Measurements from ENCODE around the gene PREX1. TPM values are rescaled to one million over a fixed set of nuclear protein-coding genes. Genes with fewer than 3 reads are reported as not detected.

The PREX1 gene
- total and polyA plus RNA-seq, 2 of the 4 experiments (the other 2 are of a cell fraction) = 0.67 to 0.72 TPM

- peak overlapping the region; percentile 21 for H2AFZ ChIP-seq (replicated peaks; ENCODE audit: low read length, poor library complexity)
- ATAC-seq (ENCODE audit: low read depth) = no peak
- in situ Hi-C loops (cut with MboI; ENCODE audit: low sequenced_read_pairs) = loop anchor here (25.0 kb wide), 1 partner anchor 89 kb away; no protein-coding TSS in a partner anchor
These were observed 48.1 kb upstream of the PREX1 start for GRCh38 chr20:48875914-48876240.

More at GRCh38 chr20:48875914-48876240, 48.1 kb upstream of the PREX1 start:
- no peak overlapping the region for H3K9ac ChIP-seq (ENCODE audit: low read depth, low read length)
- H3K27ac ChIP-seq (ENCODE audit: insufficient read depth, low read length) = no peak overlapping the region
- peaks cover 10% of the 10 kb centered on the region; the same call in 1 of the 2 replicates for H3K27me3 ChIP-seq (ENCODE audit: control insufficient read depth, insufficient read depth, low read length)
- no CpG with 5 or more reads among the region's 5 CpGs for WGBS, 2 experiments (ENCODE audit: extremely low coverage in 2 of 2, insufficient read length in 1 of 2)
- no peak overlapping the region for H2BK15ac ChIP-seq (ENCODE audit: low read depth, low read length)
- ChIA-PET POLR2A (ENCODE audit: unreplicated experiment) (no interaction called here), CTCF (no interaction called here)
- H3K23ac ChIP-seq (ENCODE audit: low read depth, low read length) = no peak overlapping the region
- no peaks in the 10 kb centered on the region for H4K20me1 ChIP-seq (ENCODE audit: insufficient read depth, low read length)
- no peak overlapping the region for H2BK5ac ChIP-seq (ENCODE audit: low read depth, low read length, poor library complexity, severe bottlenecking)
- H3K18ac ChIP-seq (ENCODE audit: low read depth, low read length) = no peak overlapping the region
- no TSS peak for BruUV-seq (replicated peaks)
- H4K91ac ChIP-seq (ENCODE audit: insufficient read depth, low read depth, low read length) = no peak overlapping the region
- H3K79me1 ChIP-seq (ENCODE audit: low read depth in 1 of 2, low read length in 2 of 2) = no peaks in the 10 kb centered on the region
- H2AK9ac ChIP-seq (replicated peaks; ENCODE audit: low read depth, low read length, poor library complexity) = peak overlapping the region; percentile 55
- dilution Hi-C loops (cut with HindIII; ENCODE audit: low sequenced_read_pairs, unreplicated experiment) (no loop called here), intact Hi-C loops (cut with micrococcal nuclease) (no loop called here)
- no peak overlapping the region for H2BK20ac ChIP-seq (ENCODE audit: low read depth, low read length)
- no peak overlapping the region for H2AK5ac ChIP-seq (ENCODE audit: low read depth, low read length)
- TF ChIP-seq BHLHE40 (IDR thresholded peaks at IDR 0.05; ENCODE audit: low read depth, low read length) (no peak), ELK1 (IDR thresholded peaks at IDR 0.05; ENCODE audit: borderline replicate concordance, low read depth, low read length) (no peak)
- H3K14ac ChIP-seq (replicated peaks; ENCODE audit: low read depth, low read length) = no peak overlapping the region
- no peaks in the 10 kb centered on the region for H3K9me1 ChIP-seq (ENCODE audit: insufficient read depth, low read length)
- no peak for DNase-seq
- H3K4me2 ChIP-seq (ENCODE audit: low read depth, low read length) = no peak overlapping the region
- H3K4me1 ChIP-seq (ENCODE audit: control insufficient read depth, insufficient read depth, low read length) = no peaks in the 10 kb centered on the region
- H3K56ac ChIP-seq (ENCODE audit: extremely low read depth, insufficient read depth, low read length) = no peak overlapping the region
- no peak overlapping the region for H4K5ac ChIP-seq (ENCODE audit: low read depth, low read length)
- no peak overlapping the region for H3K4ac ChIP-seq (ENCODE audit: low read depth, low read length)
- no peak overlapping the region for H2BK120ac ChIP-seq (ENCODE audit: low read depth, low read length)
- no peak overlapping the region for H4K8ac ChIP-seq (ENCODE audit: low read depth in 2 of 2, low read length in 2 of 2)
- H3K36me3 ChIP-seq (ENCODE audit: control insufficient read depth, insufficient read depth, low read length) = no peaks in the 10 kb centered on the region
- 0 out of 2 replicates have a peak, but pooled peaks cover 2% of the 10 kb centered on the region for H3K9me3 ChIP-seq (ENCODE audit: control insufficient read depth, insufficient read depth, low read length)
- H3K4me3 ChIP-seq (ENCODE audit: insufficient read depth, low read depth, low read length) = no peak overlapping the region
